BLaER1 treated with 17β-estradiol and CSF1 and Interleukin-3, amounts not matched to agents 10 nM and 100 nM (cell line): ENCODE results near the gene PSMD1.
A peak's percentile ranks its signal among the peaks of the same experiment; 100 is the strongest.
"Not testable (repeated sequence)": the region's sequence is repeated elsewhere in the genome, so short reads cannot be mapped to it uniquely, and the experiment has no call there.

ENCODE experiments used
- H3K27ac ChIP-seq, 11 experiments: shearing (Covaris generic); formaldehyde crosslinking; 2 replicates each; pipeline ENCODE4 v1.8.1; 2022
- H3K27me3 ChIP-seq, 11 experiments: shearing (Covaris generic); formaldehyde crosslinking; 2 replicates each; pipeline ENCODE4 v1.8.1; 2022
- H3K36me3 ChIP-seq, 11 experiments: shearing (Covaris generic); formaldehyde crosslinking; 2 replicates each; pipeline ENCODE4 v1.8.1; 2022
- H3K4me1 ChIP-seq, 10 experiments: shearing (Covaris generic); formaldehyde crosslinking; 2 replicates each; pipeline ENCODE4 v1.8.1; 2022
- H3K4me2 ChIP-seq, 11 experiments: shearing (Covaris generic); formaldehyde crosslinking; 2 replicates each; pipeline ENCODE4 v1.8.1; 2022
- H3K4me3 ChIP-seq, 10 experiments: shearing (Covaris generic); formaldehyde crosslinking; 2 replicates each; pipeline ENCODE4 v1.8.1; 2022
- H3K9ac ChIP-seq, 11 experiments: shearing (Covaris generic); formaldehyde crosslinking; 2 replicates each; pipeline ENCODE4 v1.8.1; 2022
- H3K9me3 ChIP-seq, 11 experiments: shearing (Covaris generic); formaldehyde crosslinking; replicated peaks in 1 of 11; 2 replicates each; pipeline ENCODE4 v1.8.1; 2022
- H4K20me1 ChIP-seq, 11 experiments: shearing (Covaris generic); formaldehyde crosslinking; 2 replicates each; pipeline ENCODE4 v1.8.1; 2022
- Cebpa-rat ChIP-seq, 11 experiments: shearing (Covaris generic); IDR thresholded peaks; 2 replicates each; pipeline ENCODE4 v1.8.1; 2022

The PSMD1 gene

DNA sequence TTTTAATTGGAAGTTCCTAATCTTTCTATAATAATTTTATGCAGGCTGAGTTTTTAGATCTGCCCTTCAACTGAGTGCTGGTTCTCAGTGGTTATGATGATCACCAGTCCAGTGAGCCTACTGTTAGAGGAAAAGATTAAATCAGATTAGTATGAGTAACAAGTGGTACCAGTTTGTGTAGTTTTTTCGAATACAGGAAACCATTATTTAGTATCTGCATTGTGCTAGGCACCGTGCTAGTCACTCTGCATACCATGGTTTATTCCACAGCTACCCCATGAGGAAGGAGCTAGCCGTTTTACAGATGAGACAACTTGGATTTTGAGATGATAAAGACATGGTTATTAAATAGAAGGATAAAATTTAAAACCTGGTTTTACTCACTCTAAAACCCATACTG lies 6.1 kb downstream of the PSMD1 start:
- Histone ChIP-seq H3K9ac (no peak overlapping the region), H3K4me3 (no peak overlapping the region), H3K4me1 (peaks cover 23 to 62% (median 38%) of the 10 kb centered on the region in 10 experiments), H3K4me2 (peak overlapping the region in 1 of 11 experiments; percentile 32; a peak in 2 of 22 replicates), H3K9me3 (no peaks in the 10 kb centered on the region), H3K27ac (no peak overlapping the region), H3K27me3 (no peaks in the 10 kb centered on the region), H4K20me1 (peaks cover 23 to 99% (median 70%) of the 10 kb centered on the region in 11 experiments; a peak in 21 of 22 replicates), H3K36me3 (peaks cover 67 to 88% (median 72%) of the 10 kb centered on the region in 11 experiments)
- no peak for TF ChIP-seq Cebpa-rat (IDR thresholded peaks at IDR 0.05)

GRCh38 chr2:231063347-231063746 lies 6.7 kb downstream of the PSMD1 start:
- H3K4me3 ChIP-seq: no peak overlapping the region
- peak overlapping the region in 3 of 11 experiments; percentile 1 to 55 (median 32); a peak in 5 of 22 replicates for H3K4me2 ChIP-seq
- H3K9me3 ChIP-seq: no peaks in the 10 kb centered on the region
- H4K20me1 ChIP-seq: peaks cover 25 to 99% (median 70%) of the 10 kb centered on the region in 11 experiments; a peak in 21 of 22 replicates
- H3K9ac ChIP-seq: no peak overlapping the region
- peaks cover 72 to 94% (median 78%) of the 10 kb centered on the region in 11 experiments for H3K36me3 ChIP-seq
- no peak for TF ChIP-seq Cebpa-rat (IDR thresholded peaks at IDR 0.05)
- H3K27me3 ChIP-seq: no peaks in the 10 kb centered on the region
- peaks cover 17 to 62% (median 37%) of the 10 kb centered on the region in 10 experiments for H3K4me1 ChIP-seq
- H3K27ac ChIP-seq: no peak overlapping the region

DNA sequence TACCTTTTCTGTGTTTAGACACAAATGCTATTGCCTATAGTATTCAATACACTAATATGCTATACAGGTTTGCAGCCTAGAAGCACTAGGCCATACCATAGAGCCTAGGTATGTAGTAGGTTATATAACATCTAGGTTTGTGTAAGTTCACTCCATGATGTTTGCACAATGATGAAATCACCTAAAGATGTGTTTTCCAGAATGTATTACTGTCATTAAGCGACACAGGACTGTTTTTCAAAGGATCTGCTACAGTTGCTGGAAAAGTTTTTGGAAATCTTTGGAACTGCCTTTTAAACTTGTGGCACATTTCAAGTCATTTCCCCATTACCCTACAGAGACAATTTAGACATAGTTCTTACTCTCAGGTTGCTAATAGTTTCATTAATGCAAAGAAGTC lies 9.3 kb downstream of the PSMD1 start:
- Histone ChIP-seq H4K20me1 (peaks cover 13 to 84% (median 49%) of the 10 kb centered on the region in 11 experiments; a peak in 20 of 22 replicates), H3K27ac (no peak overlapping the region), H3K4me3 (no peak overlapping the region), H3K27me3 (no peaks in the 10 kb centered on the region), H3K4me1 (peaks cover 0 to 53% (median 18%) of the 10 kb centered on the region in 10 experiments; a peak in 13 of 20 replicates), H3K9ac (no peak overlapping the region), H3K4me2 (no peak overlapping the region), H3K9me3 (no peaks in the 10 kb centered on the region), H3K36me3 (peaks cover 92 to 100% (median 99%) of the 10 kb centered on the region in 11 experiments)
- no peak for TF ChIP-seq Cebpa-rat (IDR thresholded peaks at IDR 0.05)

- not testable (repeated sequence) for H3K4me3 ChIP-seq, H3K27me3 ChIP-seq, H3K9ac ChIP-seq, H3K9me3 ChIP-seq
- peak in 4 of 11 experiments; percentile 3 to 30 (median 24); a peak in 1 of 22 replicates for TF ChIP-seq Cebpa-rat (IDR thresholded peaks at IDR 0.05)
- H3K27ac ChIP-seq: peak overlapping the region in 4 of 11 experiments; percentile 15 to 39 (median 24); a peak in 6 of 22 replicates
- peaks cover 3 to 74% (median 39%) of the 10 kb centered on the region in 11 experiments; a peak in 18 of 22 replicates for H4K20me1 ChIP-seq
- H3K36me3 ChIP-seq: peaks cover 93 to 100% (median 100%) of the 10 kb centered on the region in 11 experiments
- peak overlapping the region in 4 of 11 experiments; percentile 6 to 60 (median 48); a peak in 8 of 22 replicates for H3K4me2 ChIP-seq
- H3K4me1 ChIP-seq: peaks cover 0 to 49% (median 18%) of the 10 kb centered on the region in 10 experiments; a peak in 13 of 20 replicates
Measured at GRCh38 chr2:231067531-231067930, 10.9 kb downstream of the PSMD1 start.

GRCh38 chr2:231068525-231069222 lies 12.0 kb downstream of the PSMD1 start:
- no peaks in the 10 kb centered on the region for H3K27me3 ChIP-seq
- no peak for TF ChIP-seq Cebpa-rat (IDR thresholded peaks at IDR 0.05)
- H3K9me3 ChIP-seq: no peaks in the 10 kb centered on the region
- H3K4me2 ChIP-seq: peak overlapping the region in 2 of 11 experiments; percentile 39 to 60; a peak in 2 of 22 replicates
- H3K4me1 ChIP-seq: peaks cover 0 to 38% (median 12%) of the 10 kb centered on the region in 10 experiments; a peak in 13 of 20 replicates
- peaks cover 91 to 100% (median 99%) of the 10 kb centered on the region in 11 experiments for H3K36me3 ChIP-seq
- peak overlapping the region in 3 of 11 experiments; percentile 3 to 39 (median 15); a peak in 3 of 22 replicates for H3K27ac ChIP-seq
- H3K9ac ChIP-seq: no peak overlapping the region
- peaks cover 0 to 68% (median 27%) of the 10 kb centered on the region in 11 experiments; a peak in 17 of 22 replicates for H4K20me1 ChIP-seq
- H3K4me3 ChIP-seq: no peak overlapping the region

DNA sequence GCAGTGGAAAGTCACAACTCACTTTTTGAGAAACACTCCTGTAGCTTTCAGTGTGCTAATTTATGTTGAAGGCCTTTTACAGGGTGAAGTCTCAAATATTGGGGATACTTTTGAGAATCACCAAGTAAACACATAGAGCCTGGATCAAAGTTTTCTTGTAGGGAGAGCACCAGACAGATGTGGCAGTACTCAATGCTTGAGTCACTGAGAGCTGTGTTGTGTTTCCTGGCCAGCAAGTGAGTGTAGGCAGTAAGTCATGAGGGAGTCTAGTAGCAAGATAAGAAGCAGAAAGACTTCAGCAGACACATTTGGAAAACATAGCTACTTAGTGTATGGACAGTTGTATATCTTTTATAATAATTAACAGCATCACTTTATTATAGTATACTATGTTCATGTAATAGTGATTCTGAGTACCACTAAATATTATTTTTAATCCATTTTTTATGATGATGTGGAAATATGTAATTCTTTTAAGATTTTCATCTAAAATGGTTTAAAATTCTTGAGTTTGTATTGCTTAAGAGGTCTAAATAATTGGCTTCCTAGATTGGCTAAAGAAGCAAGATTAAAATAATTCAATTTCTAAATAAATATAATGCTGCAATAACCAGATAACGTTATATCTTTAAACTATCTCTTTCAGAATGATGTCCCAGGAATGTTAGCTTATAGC lies 12.8 kb downstream of the PSMD1 start:
- no peaks in the 10 kb centered on the region for H3K27me3 ChIP-seq
- no peaks in the 10 kb centered on the region for H3K9me3 ChIP-seq
- H3K4me3 ChIP-seq: no peak overlapping the region
- no peak overlapping the region for H3K9ac ChIP-seq
- peaks cover 0 to 35% (median 11%) of the 10 kb centered on the region in 10 experiments; a peak in 11 of 20 replicates for H3K4me1 ChIP-seq
- H4K20me1 ChIP-seq: peaks cover 0 to 60% (median 19%) of the 10 kb centered on the region in 11 experiments; a peak in 16 of 22 replicates
- no peak for TF ChIP-seq Cebpa-rat (IDR thresholded peaks at IDR 0.05)
- H3K27ac ChIP-seq: no peak overlapping the region
- H3K4me2 ChIP-seq: no peak overlapping the region
- H3K36me3 ChIP-seq: peaks cover 88 to 100% (median 98%) of the 10 kb centered on the region in 11 experiments

GRCh38 chr2:231084565-231084964 lies 27.9 kb downstream of the PSMD1 start:
- Histone ChIP-seq H3K36me3 (peaks cover 98 to 100% (median 100%) of the 10 kb centered on the region in 11 experiments), H3K4me1 (peaks cover 0 to 9% (median 0%) of the 10 kb centered on the region in 10 experiments; a peak in 2 of 20 replicates), H3K27me3 (no peaks in the 10 kb centered on the region), H3K4me2 (peak overlapping the region in 1 of 11 experiments; percentile 8; a peak in 1 of 22 replicates), H3K27ac (no peak overlapping the region), H4K20me1 (peaks cover 0 to 32% (median 5%) of the 10 kb centered on the region in 11 experiments; a peak in 10 of 22 replicates), H3K9me3 (no peaks in the 10 kb centered on the region), H3K4me3 (no peak overlapping the region), H3K9ac (no peak overlapping the region)
- TF ChIP-seq Cebpa-rat (IDR thresholded peaks at IDR 0.05): no peak

DNA sequence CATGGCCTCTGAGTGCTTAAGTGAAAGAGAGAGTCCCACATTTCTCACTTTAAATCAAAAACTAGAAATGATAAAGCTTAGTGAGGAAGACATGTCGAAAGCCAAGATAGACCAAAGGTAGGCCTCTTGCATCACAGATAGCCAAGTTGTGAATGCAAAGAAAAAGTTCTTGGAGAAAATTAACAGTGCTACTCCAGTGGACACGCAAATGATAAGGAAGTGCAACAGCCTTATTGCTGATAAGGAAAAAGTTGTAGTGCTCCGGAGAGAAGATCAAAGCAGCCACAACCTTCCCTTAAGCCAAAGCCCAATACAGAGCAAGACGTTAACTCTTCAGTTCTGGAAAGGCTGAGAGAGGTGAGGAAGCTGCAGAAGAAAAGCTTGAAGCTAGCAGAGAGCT lies 32.1 kb downstream of the PSMD1 start:
- no peak overlapping the region for H3K4me2 ChIP-seq
- no peak overlapping the region for H3K9ac ChIP-seq
- no peak overlapping the region for H3K4me3 ChIP-seq
- H3K9me3 ChIP-seq: peaks cover 0 to 22% (median 13%) of the 10 kb centered on the region in 11 experiments; a peak in 13 of 22 replicates
- H3K4me1 ChIP-seq: peaks cover 0 to 9% (median 0%) of the 10 kb centered on the region in 10 experiments; a peak in 2 of 20 replicates
- no peaks in the 10 kb centered on the region for H3K27me3 ChIP-seq
- H3K36me3 ChIP-seq: peaks cover 95 to 100% (median 100%) of the 10 kb centered on the region in 11 experiments
- H3K27ac ChIP-seq: no peak overlapping the region
- no peak for TF ChIP-seq Cebpa-rat (IDR thresholded peaks at IDR 0.05)
- H4K20me1 ChIP-seq: peaks cover 0 to 40% (median 0%) of the 10 kb centered on the region in 11 experiments; a peak in 6 of 22 replicates
